LNCAP (cell line): Measurements from ENCODE around the gene MAST2.

Experiments
- CTCF ChIP-seq: fragments of 450-650 bp; IDR thresholded peaks from 2 replicates; pipeline ENCODE4 v1.5.1; 2017; ENCODE audit warnings: mild to moderate bottlenecking

Gene MAST2

GRCh38 chr1:45925728-45926287, 122.4 kb downstream of the MAST2 start:
- TF ChIP-seq CTCF = no peak

DNA sequence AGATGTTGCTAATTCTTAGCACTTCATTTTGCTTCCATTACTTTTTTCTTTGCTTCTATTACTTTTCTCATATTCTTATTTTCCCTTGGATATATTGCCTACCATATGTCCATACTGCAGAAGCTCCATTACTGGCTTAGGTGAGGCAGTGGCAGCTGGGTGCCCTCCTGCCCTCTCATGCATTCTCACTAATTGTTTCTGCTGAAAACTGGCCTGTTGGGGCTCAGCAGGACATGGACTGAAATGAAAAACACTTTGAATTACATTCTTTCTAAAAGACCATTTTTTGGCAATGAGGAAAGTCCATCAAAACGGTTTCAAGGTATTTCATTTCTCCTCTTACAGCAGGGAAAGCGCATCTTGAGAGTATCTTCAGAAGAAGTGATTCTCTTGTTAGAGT, 122.9 kb downstream of the MAST2 start:
- TF ChIP-seq CTCF = no peak

GRCh38 chr1:45928486-45929205, 125.2 kb downstream of the MAST2 start:
- TF ChIP-seq CTCF = no peak

DNA sequence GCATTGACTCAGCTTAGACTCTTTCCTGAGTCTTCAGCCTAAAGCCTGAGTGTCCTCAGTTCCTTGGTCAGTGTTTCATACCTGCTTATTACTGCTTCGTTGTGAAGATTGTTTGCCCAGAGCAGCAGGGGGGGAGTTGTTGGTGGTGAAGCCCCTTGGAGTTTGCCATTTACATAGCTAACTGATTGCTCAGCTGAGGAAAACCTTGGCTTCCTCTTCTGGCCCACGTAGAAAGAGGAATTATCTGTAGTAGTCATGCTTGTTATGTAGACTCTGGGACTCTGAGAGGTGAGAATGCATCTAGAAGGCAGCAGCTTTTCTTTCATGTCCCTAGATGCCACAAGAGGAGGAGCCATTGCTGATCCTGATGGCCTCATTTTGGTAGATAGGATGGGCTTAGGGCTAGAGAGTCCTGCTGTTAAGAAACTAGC, 125.9 kb downstream of the MAST2 start:
- no peak for TF ChIP-seq CTCF

- TF ChIP-seq CTCF = no peak
Observed at GRCh38 chr1:45930258-45931150, 127.1 kb downstream of the MAST2 start.

GRCh38 chr1:45934947-45935346, 131.5 kb downstream of the MAST2 start:
- TF ChIP-seq CTCF = no peak

- no peak for TF ChIP-seq CTCF
Observed at GRCh38 chr1:45938029-45938428, 134.6 kb downstream of the MAST2 start.
